MCF 10A (cell line): ENCODE measurements around the gene PRR35. TPM values are rescaled to one million over a fixed set of nuclear protein-coding genes. Genes with fewer than 3 reads are reported as not detected.
A peak's percentile ranks its signal among the peaks of the same experiment; 100 is the strongest.

ENCODE experiments used
- BruUV-seq: library from RNA; stranded (reverse); fragments of 400-500 nt; replicated peaks from 2 replicates; lab custom pipeline; 2021; lab: Mats Ljungman, UMichigan
- CTCF ChIA-PET: fragments of 300-600 bp; sonication (Branson Sonifier 250); formaldehyde crosslinking; extraction: SDS; loops from one replicate; lab custom pipeline; 2021; ENCODE audit warnings: antibody characterized with exemption, inconsistent platforms; lab: Yijun Ruan, JAX
- POLR2A ChIA-PET: fragments of 300-600, 350-650 bp; sonication (Branson Sonifier 250); formaldehyde crosslinking; extraction: SDS; loops from one replicate; lab custom pipeline; 2020; ENCODE audit warnings: antibody characterized with exemption, inconsistent platforms; lab: Yijun Ruan, JAX
- DNase-seq: peaks from one replicate; pipeline ENCODE4 v3.0.0-alpha.2; 2018; ENCODE audit not compliant: unreplicated experiment
- H3K27ac Mint-ChIP-seq: one replicate; pipeline ENCODE4 v1.8.0; 2022; ENCODE audit warnings: mild to moderate bottlenecking, low read depth, mixed read lengths; ENCODE audit not compliant: unreplicated experiment
- H3K27me3 Mint-ChIP-seq: one replicate; pipeline ENCODE4 v1.8.0; 2022; ENCODE audit warnings: mixed read lengths; ENCODE audit not compliant: insufficient read depth, unreplicated experiment
- H3K36me3 Mint-ChIP-seq: one replicate; pipeline ENCODE4 v1.8.0; 2022; ENCODE audit warnings: mild to moderate bottlenecking, moderate library complexity, mixed read lengths; ENCODE audit not compliant: insufficient read depth, unreplicated experiment
- H3K4me1 Mint-ChIP-seq: one replicate; pipeline ENCODE4 v1.8.0; 2022; ENCODE audit warnings: mixed read lengths; ENCODE audit not compliant: insufficient read depth, unreplicated experiment
- H3K4me3 Mint-ChIP-seq: one replicate; pipeline ENCODE4 v1.8.0; 2022; ENCODE audit warnings: mild to moderate bottlenecking, moderate library complexity, mixed read lengths; ENCODE audit not compliant: unreplicated experiment
- H3K9me3 Mint-ChIP-seq: one replicate; pipeline ENCODE4 v1.8.0; 2022; ENCODE audit warnings: mixed read lengths; ENCODE audit not compliant: unreplicated experiment
- CTCF ChIP-seq: fragments of 200-600 bp; IDR thresholded peaks from one replicate; pipeline ENCODE4 v1.8.0; 2022; ENCODE audit warnings: antibody characterized with exemption, mild to moderate bottlenecking; ENCODE audit not compliant: unreplicated experiment
- intact Hi-C: fragments of 100-400 bp; cut with micrococcal nuclease; formaldehyde crosslinking; loops from 2 replicates; pipeline ENCODE4 v1.14.1; 2022
- total RNA-seq: library from RNA; stranded (reverse); gene quantifications from 2 replicates; pipeline ENCODE4 v1.2.3, GENCODE V29; 2022

Gene PRR35
- total RNA-seq, 1 experiment from 2014 or later: not detected

GRCh38 chr16:578870-579405, 18.7 kb downstream of the PRR35 start:
- peak; percentile 63 for TF ChIP-seq CTCF
- no TSS peak for BruUV-seq
- Mint-ChIP-seq H3K4me3 (no peak overlapping the region), H3K27me3 (no peaks in the 10 kb centered on the region), H3K27ac (no peak overlapping the region), H3K4me1 (no peaks in the 10 kb centered on the region), H3K36me3 (peaks cover 13% of the 10 kb centered on the region), H3K9me3 (no peaks in the 10 kb centered on the region)
- DNase-seq: peak; percentile 65
- ChIA-PET POLR2A (no interaction called here), CTCF (interaction anchor here (0.6 to 1.7 kb wide), 5 partner anchors 9 to 89 kb away, joined by 3 to 7 read pairs (median 3); partner anchors contain the start of genes METTL26 and RHOT2)
- intact Hi-C loops: no loop called here

- Mint-ChIP-seq H3K4me1 (no peaks in the 10 kb centered on the region), H3K9me3 (no peaks in the 10 kb centered on the region), H3K4me3 (no peak overlapping the region), H3K36me3 (peaks cover 8% of the 10 kb centered on the region), H3K27me3 (no peaks in the 10 kb centered on the region), H3K27ac (no peak overlapping the region)
- TF ChIP-seq CTCF: no peak
- intact Hi-C loops: no loop called here
- CTCF ChIA-PET: interaction anchor here (0.9 to 1.5 kb wide), 2 partner anchors 8 to 13 kb away, joined by 4 read pairs; no protein-coding TSS in a partner anchor
- POLR2A ChIA-PET: interaction anchor here (0.8 kb wide), 1 partner anchor 9 kb away, joined by 3 read pairs; the partner anchor contains the start of gene RAB40C
- no peak for DNase-seq
- BruUV-seq: no TSS peak
These were observed 20.1 kb downstream of the PRR35 start for GRCh38 chr16:580141-580945.

GRCh38 chr16:580946-581498, 20.8 kb downstream of the PRR35 start:
- H3K4me3 Mint-ChIP-seq: no peak overlapping the region
- ChIA-PET CTCF (interaction anchor here (0.6 to 1.5 kb wide), 3 partner anchors 9 to 509 kb away, joined by 3 to 4 read pairs (median 3); no protein-coding TSS in a partner anchor), POLR2A (interaction anchor here (0.8 kb wide), 1 partner anchor 9 kb away, joined by 3 read pairs; the partner anchor contains the start of gene RAB40C)
- no peak for TF ChIP-seq CTCF
- H3K27me3 Mint-ChIP-seq: no peaks in the 10 kb centered on the region
- no peak for DNase-seq
- H3K4me1 Mint-ChIP-seq: no peaks in the 10 kb centered on the region
- BruUV-seq: no TSS peak
- H3K9me3 Mint-ChIP-seq: no peaks in the 10 kb centered on the region
- H3K36me3 Mint-ChIP-seq: peaks cover 13% of the 10 kb centered on the region
- intact Hi-C loops: no loop called here
- H3K27ac Mint-ChIP-seq: no peak overlapping the region

GRCh38 chr16:582218-582613, 22.0 kb downstream of the PRR35 start:
- BruUV-seq: no TSS peak
- Mint-ChIP-seq H3K36me3 (peaks cover 11% of the 10 kb centered on the region), H3K27me3 (no peaks in the 10 kb centered on the region), H3K9me3 (no peaks in the 10 kb centered on the region), H3K4me3 (no peak overlapping the region), H3K27ac (no peak overlapping the region), H3K4me1 (no peaks in the 10 kb centered on the region)
- DNase-seq: no peak
- intact Hi-C loops: no loop called here
- ChIA-PET POLR2A (interaction anchor here (0.8 to 1.5 kb wide), 2 partner anchors 10 to 12 kb away, joined by 3 to 4 read pairs; no protein-coding TSS in a partner anchor), CTCF (interaction anchor here (0.6 kb wide), 3 partner anchors 46 to 449 kb away, joined by 3 to 5 read pairs (median 3); no protein-coding TSS in a partner anchor)
- TF ChIP-seq CTCF: no peak
